Stimulated activated naive CD8-positive, alpha-beta T cell treated with anti-CD3 and anti-CD28 coated beads, Interleukin-15, amount 100 ng/mL, for 72 hours (primary cell): ENCODE data around the gene TTF1.
A peak's percentile ranks its signal among the peaks of the same experiment; 100 is the strongest.

ENCODE experiments used
- ATAC-seq: fragments of 150-1000 bp; cut with Tn5 transposase; 2 replicates; pipeline ENCODE4 v1.10.0; 2021; ENCODE audit warnings: mild to moderate bottlenecking, moderate library complexity
- DNase-seq, 2 donors: peaks; one replicate each; pipeline ENCODE4 v3.0.0; 2021 to 2022
- H3K27ac Mint-ChIP-seq, 2 donors: one replicate each; pipeline ENCODE4 v1.8.0; 2022; ENCODE audit warnings: mild to moderate bottlenecking in 2 of 2, mixed read lengths in 2 of 2, moderate library complexity in 2 of 2
- H3K27me3 Mint-ChIP-seq: one replicate; pipeline ENCODE4 v1.8.0; 2022; ENCODE audit warnings: mixed read lengths
- H3K4me1 Mint-ChIP-seq: one replicate; pipeline ENCODE4 v1.8.0; 2022; ENCODE audit warnings: mild to moderate bottlenecking, mixed read lengths
- H3K4me3 Mint-ChIP-seq, 2 donors: one replicate each; pipeline ENCODE4 v1.8.0; 2022; ENCODE audit warnings: mild to moderate bottlenecking in 2 of 2, mixed read lengths in 2 of 2, moderate library complexity in 1 of 2
- H3K9me3 Mint-ChIP-seq, 2 donors: one replicate each; pipeline ENCODE4 v1.8.0; 2022; ENCODE audit warnings: mixed read lengths in 2 of 2

Gene TTF1

DNA sequence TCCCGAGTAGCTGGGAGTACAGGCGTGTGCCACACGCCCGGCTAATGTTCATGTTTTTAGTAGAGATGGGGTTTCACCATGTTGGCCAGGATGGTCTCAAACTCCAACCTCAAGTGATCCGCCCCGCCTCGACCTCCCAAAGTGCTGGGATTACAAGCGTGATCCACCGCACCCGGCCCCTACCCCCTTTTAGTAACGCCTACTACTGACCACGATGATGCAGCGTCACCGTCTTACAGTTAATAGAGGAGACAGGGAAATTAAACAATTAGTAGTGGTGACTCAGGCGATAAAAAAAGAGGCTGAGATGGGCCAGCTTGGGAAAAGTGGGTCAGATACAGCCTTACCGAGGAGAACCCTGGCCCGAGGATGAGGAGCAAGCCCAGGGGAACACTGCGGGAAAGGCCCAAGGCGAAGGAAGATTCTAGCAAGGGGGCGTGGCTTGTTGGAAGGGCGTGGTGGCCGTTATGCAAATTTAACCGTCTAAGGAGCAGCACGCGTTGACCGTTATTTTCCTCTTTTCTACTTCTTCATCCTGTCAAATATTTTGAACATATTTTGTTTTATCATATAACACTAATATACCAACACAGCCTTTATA lies 50.2 kb downstream of the TTF1 start:
- no peaks in the 10 kb centered on the region for H3K27me3 Mint-ChIP-seq
- ATAC-seq (no peak), DNase-seq (no peak)
- H3K4me3 Mint-ChIP-seq: peak overlapping the region in 1 of 2 donors; percentile 35
- peaks cover 37% of the 10 kb centered on the region for H3K4me1 Mint-ChIP-seq
- H3K9me3 Mint-ChIP-seq: no peaks in the 10 kb centered on the region
- peak overlapping the region in 1 of 2 donors; percentile 42 for H3K27ac Mint-ChIP-seq

DNA sequence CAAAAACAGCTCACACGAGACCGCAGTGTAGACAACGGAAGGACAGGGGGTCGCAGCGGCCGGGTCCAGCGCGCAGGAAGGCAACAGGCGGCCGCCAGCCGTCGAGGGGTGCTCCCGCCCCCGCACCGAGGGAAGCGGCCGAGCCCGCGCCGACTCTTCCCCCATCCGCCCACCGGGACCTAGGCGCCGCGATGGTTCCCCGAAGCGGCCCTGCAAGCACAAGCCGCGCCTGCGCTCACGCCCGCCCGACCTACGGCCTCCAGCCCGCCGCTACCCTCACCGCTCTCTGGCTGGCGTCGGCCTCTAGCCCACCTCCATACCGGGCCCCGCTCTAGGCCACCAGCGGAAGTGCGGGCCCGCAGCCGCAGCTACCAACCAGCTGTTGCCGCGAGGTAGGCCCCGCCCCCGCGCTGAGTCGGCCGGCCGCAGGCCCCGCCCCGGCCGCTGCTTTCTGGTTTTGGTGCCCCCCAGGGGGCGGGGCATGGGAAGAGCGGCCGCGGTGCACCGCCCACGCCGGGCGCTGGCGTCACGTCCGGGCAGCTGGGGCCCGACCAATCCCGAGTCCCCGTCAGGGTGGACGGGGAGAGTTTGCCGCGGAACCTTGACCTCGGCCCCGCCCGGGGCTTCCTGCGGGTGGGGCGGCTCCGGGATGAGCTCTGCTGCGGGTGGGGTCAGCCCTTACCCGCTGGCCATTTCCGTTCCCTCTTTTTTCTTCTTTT lies 51.8 kb downstream of the TTF1 start, which contains the start of gene SETX:
Gene SETX (minus strand): TSS at position 350 of the 719 bp plus-strand sequence. CDS start 5,558 bp downstream, outside the sequence.
- peak; percentile 91 for ATAC-seq

DNA sequence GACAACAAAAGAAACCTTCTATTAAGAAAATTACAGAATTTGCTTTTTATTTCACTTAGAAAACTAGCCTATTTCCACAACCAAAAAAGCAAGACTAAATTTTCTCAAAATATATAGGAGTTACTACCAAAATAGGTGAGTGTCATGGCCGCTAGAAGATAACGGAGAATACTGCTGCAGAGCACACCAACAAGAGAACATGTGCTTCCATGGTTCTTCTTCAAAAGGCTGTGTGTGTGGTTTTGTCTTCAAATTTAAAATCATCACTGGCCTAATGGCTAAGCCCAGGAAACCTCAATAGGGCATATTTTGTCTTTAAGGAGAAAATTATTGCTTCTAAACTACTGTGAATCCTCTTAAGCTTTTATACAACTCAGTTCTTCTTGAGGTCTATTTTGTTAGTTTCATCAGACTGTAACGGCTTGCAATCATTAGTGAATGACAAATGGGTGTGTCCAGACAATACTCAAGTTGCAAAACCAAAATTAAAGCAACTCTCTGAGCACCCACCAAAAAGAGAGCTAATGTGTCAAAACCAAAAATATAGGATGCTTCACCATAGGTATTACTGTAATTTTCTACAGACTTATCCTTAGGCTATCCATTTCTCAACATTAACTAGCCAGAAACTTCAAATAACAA lies 55.1 kb downstream of the TTF1 start:
- Mint-ChIP-seq H3K9me3 (no peaks in the 10 kb centered on the region), H3K4me3 (peak overlapping the region; percentile 72 to 94), H3K27ac (peak overlapping the region; percentile 28 to 86), H3K27me3 (no peaks in the 10 kb centered on the region), H3K4me1 (peaks cover 52% of the 10 kb centered on the region)
- no peak for ATAC-seq
- DNase-seq: no peak

More for the DNA sequence above, 51.8 kb downstream of the TTF1 start, which contains the start of gene SETX:
- no peaks in the 10 kb centered on the region for H3K9me3 Mint-ChIP-seq
- H3K4me3 Mint-ChIP-seq: peak within 1 kb of the TSS; percentile 72 to 94
- H3K4me1 Mint-ChIP-seq: peaks cover 43% of the 10 kb centered on the region
- peak; percentile 92 to 94 for DNase-seq
- H3K27me3 Mint-ChIP-seq: no peaks in the 10 kb centered on the region
- H3K27ac Mint-ChIP-seq: peak within 1 kb of the TSS; percentile 95 to 99

DNA sequence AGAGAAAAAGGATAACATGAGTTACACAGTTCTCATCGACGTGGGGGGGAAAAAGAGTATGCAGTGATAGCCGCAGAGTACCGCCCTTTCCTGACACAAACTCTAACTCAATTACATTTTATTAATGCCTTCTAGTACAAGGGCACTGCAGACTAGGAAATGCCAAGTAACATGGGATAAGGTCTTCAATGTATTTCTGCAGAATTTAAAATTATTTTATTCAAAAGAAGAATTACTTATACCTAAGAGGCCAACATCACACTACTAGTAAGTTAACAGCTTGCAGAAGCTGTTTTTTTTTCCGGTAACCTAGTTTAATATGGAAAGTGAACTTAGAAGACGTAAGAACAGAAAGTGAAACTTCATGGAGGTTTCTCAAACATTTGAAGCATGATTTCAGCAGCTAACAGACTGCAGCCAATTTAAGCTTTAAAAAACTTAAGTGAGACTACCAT lies 55.8 kb downstream of the TTF1 start:
- no peaks in the 10 kb centered on the region for H3K9me3 Mint-ChIP-seq

DNA sequence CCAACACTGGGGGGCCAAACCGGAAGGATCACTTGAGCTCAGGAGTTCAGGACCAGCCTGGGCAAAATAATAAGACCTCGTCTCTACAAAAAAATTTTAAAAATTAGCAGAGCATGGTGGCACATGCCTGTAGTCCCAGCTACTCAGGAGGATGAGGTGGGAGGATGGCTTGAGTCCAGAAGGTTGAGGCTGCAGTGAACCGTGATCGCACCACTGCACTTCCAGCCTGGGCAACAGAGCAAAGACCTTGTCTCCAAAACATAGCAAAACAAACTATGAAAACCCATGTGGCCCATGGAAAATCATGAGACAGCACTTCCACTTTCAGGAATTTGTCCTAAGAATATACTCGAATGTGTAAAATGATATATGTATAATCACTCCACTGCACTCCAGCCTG lies 58.0 kb downstream of the TTF1 start:
- Mint-ChIP-seq H3K9me3 (no peaks in the 10 kb centered on the region), H3K27ac (peak overlapping the region in 1 of 2 donors; percentile 13), H3K27me3 (no peaks in the 10 kb centered on the region), H3K4me1 (peaks cover 42% of the 10 kb centered on the region), H3K4me3 (no peak overlapping the region)
- no peak for DNase-seq
- no peak for ATAC-seq

More for the DNA sequence above, 55.8 kb downstream of the TTF1 start:
- Mint-ChIP-seq H3K4me1 (peaks cover 47% of the 10 kb centered on the region), H3K27me3 (no peaks in the 10 kb centered on the region), H3K4me3 (peak overlapping the region; percentile 59 to 72), H3K27ac (peak overlapping the region; percentile 28 to 86)
- no peak for DNase-seq
- no peak for ATAC-seq

DNA sequence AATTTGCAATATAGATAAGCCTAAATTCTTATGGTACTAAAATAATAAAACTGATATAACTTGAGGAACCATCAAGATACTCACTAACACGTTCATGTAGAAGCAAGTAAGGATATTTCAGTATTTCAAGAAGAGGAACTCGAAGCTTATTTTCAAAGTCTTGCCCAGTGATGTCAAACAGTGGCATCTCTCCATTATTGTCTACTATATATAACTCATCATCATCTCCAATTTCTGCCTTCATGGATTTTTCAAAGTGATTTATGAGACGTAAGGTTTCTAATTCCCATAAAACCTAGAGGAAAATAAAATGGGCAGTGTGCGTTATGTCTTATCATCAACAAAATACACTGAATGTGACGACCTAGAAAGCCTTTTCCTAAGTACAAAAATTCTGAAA lies 60.5 kb downstream of the TTF1 start:
- Mint-ChIP-seq H3K4me3 (no peak overlapping the region), H3K27ac (no peak overlapping the region), H3K9me3 (no peaks in the 10 kb centered on the region), H3K27me3 (no peaks in the 10 kb centered on the region), H3K4me1 (peaks cover 29% of the 10 kb centered on the region)
- DNase-seq (no peak), ATAC-seq (no peak)

DNA sequence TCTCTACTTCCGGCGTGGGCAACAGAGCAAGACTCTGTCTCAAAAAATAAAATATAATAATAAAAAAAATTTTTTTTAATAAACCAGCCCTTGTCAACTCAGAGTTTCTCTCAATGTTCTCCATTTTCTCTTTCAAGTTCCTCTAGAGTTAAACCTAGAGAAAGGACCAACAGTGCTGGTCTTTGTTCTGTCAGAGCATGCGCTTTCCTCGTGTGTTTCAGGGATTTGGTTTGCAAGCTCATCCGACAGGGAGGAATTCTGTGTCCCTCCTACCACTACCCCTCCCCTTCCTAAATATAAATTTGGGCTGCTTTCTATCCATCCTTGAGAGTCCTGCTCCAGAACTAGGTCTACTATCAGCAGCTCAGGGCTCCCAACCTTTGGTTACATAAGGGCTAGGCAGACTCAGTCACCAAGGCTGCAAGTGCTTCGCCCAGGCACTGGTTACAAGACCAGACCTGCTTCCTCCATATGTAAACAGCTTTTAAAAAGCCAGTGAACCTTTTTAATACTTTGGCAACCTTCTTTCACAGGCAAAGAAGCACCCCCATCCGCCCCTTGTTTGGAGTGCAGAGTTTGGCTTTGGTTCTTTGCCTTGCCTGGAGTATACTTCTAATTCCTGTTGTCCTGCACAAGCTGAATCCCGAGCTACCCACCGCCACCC lies 65.3 kb downstream of the TTF1 start:
- peaks cover 7% of the 10 kb centered on the region for H3K4me1 Mint-ChIP-seq
- ATAC-seq (no peak), DNase-seq (no peak)
- H3K27ac Mint-ChIP-seq: no peak overlapping the region
- H3K27me3 Mint-ChIP-seq: no peaks in the 10 kb centered on the region
- H3K4me3 Mint-ChIP-seq: no peak overlapping the region
- no peaks in the 10 kb centered on the region for H3K9me3 Mint-ChIP-seq

DNA sequence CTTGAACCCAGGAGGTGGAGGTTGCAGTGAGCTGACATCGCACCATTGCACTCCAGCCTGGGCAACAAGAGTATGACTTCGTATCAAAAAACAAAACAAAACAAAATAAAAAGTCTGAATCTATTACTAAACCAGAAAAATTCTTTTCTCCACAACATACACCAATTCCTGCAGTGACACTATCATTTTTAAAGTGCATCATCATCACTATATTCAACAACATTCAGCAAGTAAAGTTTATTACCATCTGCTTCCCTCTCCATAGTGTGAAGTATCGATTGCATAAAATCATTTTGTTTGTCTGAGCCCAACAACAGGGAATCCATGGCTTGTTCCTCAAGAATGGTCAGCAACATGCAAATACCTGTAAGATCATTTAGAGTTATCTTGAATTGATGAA lies 72.3 kb downstream of the TTF1 start:
- Mint-ChIP-seq H3K27me3 (no peaks in the 10 kb centered on the region), H3K9me3 (peaks cover 0 to 3% of the 10 kb centered on the region in 2 donors), H3K4me1 (no peaks in the 10 kb centered on the region), H3K4me3 (no peak overlapping the region), H3K27ac (no peak overlapping the region)
- DNase-seq: no peak
- no peak for ATAC-seq

DNA sequence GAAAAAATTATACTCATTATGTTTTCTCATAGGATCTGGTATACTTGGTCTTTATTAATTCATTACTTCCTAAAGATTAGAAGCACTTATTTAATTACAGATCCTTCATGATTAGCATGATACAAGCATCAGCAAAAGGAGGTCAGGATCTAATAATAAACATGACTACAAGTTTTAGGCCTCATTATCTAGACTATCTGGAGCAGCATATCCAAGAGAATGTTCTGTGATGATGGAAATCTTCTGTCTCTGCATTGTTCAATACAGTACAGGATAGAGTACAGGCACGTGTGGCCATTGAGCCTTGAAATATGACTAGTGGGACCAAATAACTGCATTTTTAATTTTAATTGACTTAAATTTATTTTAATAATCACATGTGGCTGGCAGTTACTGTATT lies 73.1 kb downstream of the TTF1 start:
- no peak for ATAC-seq
- no peak overlapping the region for H3K4me3 Mint-ChIP-seq
- H3K27ac Mint-ChIP-seq: no peak overlapping the region
- DNase-seq: no peak
- H3K9me3 Mint-ChIP-seq: peaks cover 1 to 6% of the 10 kb centered on the region in 2 donors
- H3K27me3 Mint-ChIP-seq: no peaks in the 10 kb centered on the region
- H3K4me1 Mint-ChIP-seq: peaks cover under 1% of the 10 kb centered on the region

DNA sequence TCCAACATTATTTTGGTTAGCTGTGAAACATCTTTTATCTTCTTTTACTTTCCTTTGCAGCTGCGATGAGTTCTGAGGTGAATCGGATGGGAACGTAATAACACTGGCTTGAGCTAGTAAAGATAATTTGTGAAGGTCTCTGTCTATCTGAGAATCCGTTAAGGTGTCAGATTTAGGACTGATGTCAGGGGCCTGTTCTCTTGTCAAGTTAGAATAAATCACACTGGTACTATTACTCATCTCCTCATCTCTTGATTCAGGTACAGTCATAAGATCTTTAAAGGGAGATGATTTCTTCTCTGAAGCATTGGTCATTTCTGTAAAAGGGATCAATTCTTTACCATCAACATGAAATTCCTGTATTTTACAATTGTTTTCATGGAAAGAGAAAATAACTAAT lies 78.1 kb downstream of the TTF1 start:
- peaks cover 7 to 14% of the 10 kb centered on the region in 2 donors for H3K9me3 Mint-ChIP-seq
- H3K27me3 Mint-ChIP-seq: no peaks in the 10 kb centered on the region
- H3K27ac Mint-ChIP-seq: no peak overlapping the region
- DNase-seq (no peak), ATAC-seq (no peak)
- no peak overlapping the region for H3K4me3 Mint-ChIP-seq
- H3K4me1 Mint-ChIP-seq: peaks cover 34% of the 10 kb centered on the region

DNA sequence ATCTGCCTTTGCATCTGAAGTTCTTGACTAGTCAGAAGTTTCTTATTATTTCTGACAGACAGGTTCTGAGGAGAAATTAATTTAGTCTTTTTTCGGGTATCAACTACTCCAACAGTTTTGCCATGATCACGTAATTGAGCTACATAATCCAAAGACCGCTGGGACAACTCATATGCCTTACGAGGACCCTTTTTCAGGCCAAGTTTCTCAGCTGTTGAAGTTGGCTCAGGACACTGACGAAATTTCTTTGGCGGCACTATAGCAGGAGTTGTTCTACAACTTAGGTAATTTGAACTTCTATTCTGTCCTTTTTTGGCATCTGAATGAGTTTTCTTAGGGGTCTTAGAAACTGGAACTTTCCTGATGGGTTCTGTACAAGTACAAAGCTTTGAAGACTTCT lies 79.1 kb downstream of the TTF1 start:
- H3K27ac Mint-ChIP-seq: no peak overlapping the region

More for the DNA sequence above, 79.1 kb downstream of the TTF1 start:
- Mint-ChIP-seq H3K4me3 (no peak overlapping the region), H3K9me3 (peaks cover 7 to 14% of the 10 kb centered on the region in 2 donors), H3K27me3 (no peaks in the 10 kb centered on the region), H3K4me1 (peaks cover 36% of the 10 kb centered on the region)
- ATAC-seq (no peak), DNase-seq (no peak)
